ENCODE results near the gene FOCAD. TPM values are rescaled to one million over a fixed set of nuclear protein-coding genes. Genes with fewer than 3 reads are reported as not detected.

Gene FOCAD
- total RNA-seq, 1 experiment from 2014 or later, result 17.1 TPM

GRCh38 chr9:20988061-20988460, 304.0 kb downstream of the FOCAD start:
- no peak for DNase-seq
- H3K9me2 ChIP-seq (ENCODE audit: insufficient read depth), result no peaks in the 10 kb centered on the region
- no peaks in the 10 kb centered on the region for H3K36me3 ChIP-seq (ENCODE audit: low read depth)
- no peaks in the 10 kb centered on the region for H3K79me2 ChIP-seq (ENCODE audit: low read depth)
- no TSS peak for BruUV-seq (replicated peaks)
- no peak overlapping the region for H3K4me3 ChIP-seq
- H3K27ac ChIP-seq, result no peak overlapping the region
- no peaks in the 10 kb centered on the region for H3K9me3 ChIP-seq (ENCODE audit: insufficient read depth, low read depth)
- H3K27me3 ChIP-seq (ENCODE audit: insufficient read depth, low read depth), result no peaks in the 10 kb centered on the region
- POLR2A ChIA-PET (ENCODE audit: unreplicated experiment), result no interaction called here
- H3F3A ChIP-seq (ENCODE audit: insufficient read depth, low read depth), result no peaks in the 10 kb centered on the region
- intact Hi-C loops (cut with micrococcal nuclease; ENCODE audit: unreplicated experiment), result no loop called here
- no peak overlapping the region for H3K4me2 ChIP-seq
- H4K20me1 ChIP-seq (ENCODE audit: insufficient read depth), result no peaks in the 10 kb centered on the region
- H3K4me1 ChIP-seq (replicated peaks; ENCODE audit: insufficient read depth), result no peaks in the 10 kb centered on the region
- CTCF ChIA-PET, result no interaction called here
- TF ChIP-seq, protein P1, sequence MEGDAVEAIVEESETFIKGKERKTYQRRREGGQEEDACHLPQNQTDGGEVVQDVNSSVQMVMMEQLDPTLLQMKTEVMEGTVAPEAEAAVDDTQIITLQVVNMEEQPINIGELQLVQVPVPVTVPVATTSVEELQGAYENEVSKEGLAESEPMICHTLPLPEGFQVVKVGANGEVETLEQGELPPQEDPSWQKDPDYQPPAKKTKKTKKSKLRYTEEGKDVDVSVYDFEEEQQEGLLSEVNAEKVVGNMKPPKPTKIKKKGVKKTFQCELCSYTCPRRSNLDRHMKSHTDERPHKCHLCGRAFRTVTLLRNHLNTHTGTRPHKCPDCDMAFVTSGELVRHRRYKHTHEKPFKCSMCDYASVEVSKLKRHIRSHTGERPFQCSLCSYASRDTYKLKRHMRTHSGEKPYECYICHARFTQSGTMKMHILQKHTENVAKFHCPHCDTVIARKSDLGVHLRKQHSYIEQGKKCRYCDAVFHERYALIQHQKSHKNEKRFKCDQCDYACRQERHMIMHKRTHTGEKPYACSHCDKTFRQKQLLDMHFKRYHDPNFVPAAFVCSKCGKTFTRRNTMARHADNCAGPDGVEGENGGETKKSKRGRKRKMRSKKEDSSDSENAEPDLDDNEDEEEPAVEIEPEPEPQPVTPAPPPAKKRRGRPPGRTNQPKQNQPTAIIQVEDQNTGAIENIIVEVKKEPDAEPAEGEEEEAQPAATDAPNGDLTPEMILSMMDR (conservative IDR thresholded peaks at IDR 0.05), result no peak
- no peak for TF ChIP-seq EZH2 (IDR thresholded peaks at IDR 0.05; ENCODE audit: low read depth)
- H2AFZ ChIP-seq, result no peak overlapping the region

DNA sequence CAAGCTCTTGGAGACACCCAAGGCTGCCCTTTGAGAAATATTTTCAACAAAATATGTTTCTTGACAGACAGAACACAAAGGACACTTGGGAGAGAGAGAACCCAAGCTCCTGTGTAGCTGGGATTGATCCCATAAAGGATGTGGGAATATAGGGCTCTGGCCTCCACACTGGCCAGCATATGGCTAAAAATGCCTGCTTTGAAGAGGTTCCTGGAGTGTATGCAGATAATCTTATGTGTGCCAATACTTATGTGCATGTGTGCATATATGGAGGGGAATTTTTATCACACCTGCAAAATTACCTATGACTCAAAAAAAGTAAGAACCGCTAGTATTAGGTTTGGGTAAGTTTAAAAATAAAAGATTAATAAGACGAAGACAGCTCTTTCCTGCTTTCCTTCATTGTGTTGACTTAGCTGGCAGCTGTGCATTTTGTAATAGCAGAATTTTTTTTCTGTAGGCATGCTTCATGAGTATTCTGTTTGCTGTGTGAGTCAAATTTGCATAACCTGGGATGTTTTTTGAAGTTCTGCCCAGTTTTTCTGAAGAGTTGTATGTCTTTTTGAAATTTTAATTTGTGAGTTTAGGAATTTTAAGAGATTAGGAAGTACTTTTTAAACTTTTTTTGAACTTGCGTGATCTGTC, 304.7 kb downstream of the FOCAD start:
- POLR2A ChIA-PET (ENCODE audit: unreplicated experiment), result no interaction called here
- H3K27ac ChIP-seq, result no peak overlapping the region
- no TSS peak for BruUV-seq (replicated peaks)
- DNase-seq, result no peak
- H3K4me2 ChIP-seq, result no peak overlapping the region
- H3K36me3 ChIP-seq (ENCODE audit: low read depth), result no peaks in the 10 kb centered on the region
- H3K4me3 ChIP-seq, result no peak overlapping the region
- no peaks in the 10 kb centered on the region for H3K27me3 ChIP-seq (ENCODE audit: insufficient read depth, low read depth)
- intact Hi-C loops (cut with micrococcal nuclease; ENCODE audit: unreplicated experiment), result no loop called here
- H3K4me1 ChIP-seq (replicated peaks; ENCODE audit: insufficient read depth), result no peaks in the 10 kb centered on the region
- no peaks in the 10 kb centered on the region for H3K9me2 ChIP-seq (ENCODE audit: insufficient read depth)
- H3F3A ChIP-seq (ENCODE audit: insufficient read depth, low read depth), result no peaks in the 10 kb centered on the region
- H3K79me2 ChIP-seq (ENCODE audit: low read depth), result no peaks in the 10 kb centered on the region
- H4K20me1 ChIP-seq (ENCODE audit: insufficient read depth), result no peaks in the 10 kb centered on the region
- H3K9me3 ChIP-seq (ENCODE audit: insufficient read depth, low read depth), result no peaks in the 10 kb centered on the region
- no peak overlapping the region for H2AFZ ChIP-seq
- CTCF ChIA-PET, result no interaction called here
- TF ChIP-seq, protein P1 (conservative IDR thresholded peaks at IDR 0.05), result no peak
- no peak for TF ChIP-seq EZH2 (IDR thresholded peaks at IDR 0.05; ENCODE audit: low read depth)

GRCh38 chr9:20989923-20990341, 305.9 kb downstream of the FOCAD start:
- H2AFZ ChIP-seq, result no peak overlapping the region
- no peaks in the 10 kb centered on the region for H3K27me3 ChIP-seq (ENCODE audit: insufficient read depth, low read depth)
- no peak overlapping the region for H3K4me2 ChIP-seq
- no peak for DNase-seq
- H3K79me2 ChIP-seq (ENCODE audit: low read depth), result no peaks in the 10 kb centered on the region
- no peaks in the 10 kb centered on the region for H3F3A ChIP-seq (ENCODE audit: insufficient read depth, low read depth)
- no TSS peak for BruUV-seq (replicated peaks)
- H4K20me1 ChIP-seq (ENCODE audit: insufficient read depth), result no peaks in the 10 kb centered on the region
- ChIA-PET POLR2A (ENCODE audit: unreplicated experiment) (no interaction called here), CTCF (no interaction called here)
- H3K4me3 ChIP-seq, result no peak overlapping the region
- TF ChIP-seq, protein P1 (conservative IDR thresholded peaks at IDR 0.05), result no peak
- TF ChIP-seq EZH2 (IDR thresholded peaks at IDR 0.05; ENCODE audit: low read depth), result no peak
- H3K4me1 ChIP-seq (replicated peaks; ENCODE audit: insufficient read depth), result no peaks in the 10 kb centered on the region
- intact Hi-C loops (cut with micrococcal nuclease; ENCODE audit: unreplicated experiment), result no loop called here
- no peaks in the 10 kb centered on the region for H3K9me3 ChIP-seq (ENCODE audit: insufficient read depth, low read depth)
- no peaks in the 10 kb centered on the region for H3K36me3 ChIP-seq (ENCODE audit: low read depth)
- no peaks in the 10 kb centered on the region for H3K9me2 ChIP-seq (ENCODE audit: insufficient read depth)
- no peak overlapping the region for H3K27ac ChIP-seq
